ENCODE data around the gene WWOX. TPM values are rescaled to one million over a fixed set of nuclear protein-coding genes. Genes with fewer than 3 reads are reported as not detected.
"Not testable (repeated sequence)": the region's sequence is repeated elsewhere in the genome, so short reads cannot be mapped to it uniquely, and the experiment has no call there.

The WWOX gene
- total and polyA plus RNA-seq, 2 of the 13 experiments (the other 11 are each of a cell fraction or from before 2014, with no cell fraction given), result 9.1 to 37.4 TPM

GRCh38 chr16:78513838-78514237, 414.4 kb downstream of the WWOX start:
- FAIRE-seq (no peak), DNase-seq (ENCODE audit: low spot score) (no peak), ATAC-seq (no peak)
- H3K4me3 ChIP-seq (replicated peaks in 1 of 3; ENCODE audit: insufficient read depth in 1 of 3, low read depth in 2 of 3, low read length in 3 of 3), result no peak overlapping the region
- H2AFZ ChIP-seq (ENCODE audit: low read length), result no peak overlapping the region
- no peaks in the 10 kb centered on the region for H3K9me3 ChIP-seq (ENCODE audit: low read length)
- TF ChIP-seq CEBPB (IDR thresholded peaks at IDR 0.05; ENCODE audit: borderline replicate concordance, low read depth, low read length), result peak; percentile 76
- TF ChIP-seq ZNF598 (CRISPR knock-in tag; IDR thresholded peaks at IDR 0.05; ENCODE audit: borderline replicate concordance), result no peak
- H3K4me2 ChIP-seq (ENCODE audit: low read depth, low read length), result no peak overlapping the region
- intact Hi-C loops (cut with micrococcal nuclease; ENCODE audit: unreplicated experiment), result no loop called here
- H3K9ac ChIP-seq (ENCODE audit: insufficient read depth, low read depth, low read length), result no peak overlapping the region
- in situ Hi-C loops (cut with HindIII; ENCODE audit: extremely low pct_ligation_motif_present, low pct_unique_long_range_greater_than_20kb), result loop anchor here (25.0 kb wide), 1 partner anchor 1098 kb away; the partner anchor contains the start of gene MAF
- ChIA-PET CTCF (ENCODE audit: low intra/inter-chr PET ratio, low total read pairs) (no interaction called here), POLR2A (interaction anchor here (1.7 kb wide), 1 partner anchor 8 kb away, joined by 8 read pairs; no protein-coding TSS in a partner anchor)
- no peaks in the 10 kb centered on the region for H3K27me3 ChIP-seq (ENCODE audit: control insufficient read depth in 1 of 2, insufficient read depth in 2 of 2, low read length in 2 of 2)
- H3K36me3 ChIP-seq (replicated peaks in 1 of 2; ENCODE audit: control insufficient read depth in 1 of 2, insufficient read depth in 2 of 2, low read length in 2 of 2), result no peaks in the 10 kb centered on the region
- no TSS peak for BruUV-seq (replicated peaks)
- no peak overlapping the region for H3K27ac ChIP-seq (ENCODE audit: extremely low read length, insufficient read depth, low read length)
- peaks cover 6% of the 10 kb centered on the region; the same call in 1 of the 2 replicates for H3K4me1 ChIP-seq (ENCODE audit: insufficient read depth, low read length)
- H4K20me1 ChIP-seq (ENCODE audit: insufficient read depth, low read length), result no peaks in the 10 kb centered on the region
- H3K79me2 ChIP-seq (ENCODE audit: insufficient read depth, low read length), result no peaks in the 10 kb centered on the region
- 66% methylated on average over 3 of the region's 3 CpGs for WGBS (ENCODE audit: low lambda C conversion rate)

- H3K9ac ChIP-seq (ENCODE audit: insufficient read depth, low read depth, low read length); H3K36me3 ChIP-seq (replicated peaks in 1 of 2; ENCODE audit: control insufficient read depth in 1 of 2, insufficient read depth in 2 of 2, low read length in 2 of 2); H4K20me1 ChIP-seq (ENCODE audit: insufficient read depth, low read length); H3K9me3 ChIP-seq (ENCODE audit: low read length); H3K27me3 ChIP-seq (ENCODE audit: control insufficient read depth in 1 of 2, insufficient read depth in 2 of 2, low read length in 2 of 2); H3K4me2 ChIP-seq (ENCODE audit: low read depth, low read length); H3K79me2 ChIP-seq (ENCODE audit: insufficient read depth, low read length); intact Hi-C loops (cut with micrococcal nuclease; ENCODE audit: unreplicated experiment); H3K27ac ChIP-seq (ENCODE audit: extremely low read length, insufficient read depth, low read length); BruUV-seq (replicated peaks); H2AFZ ChIP-seq (ENCODE audit: low read length); H3K4me1 ChIP-seq (ENCODE audit: insufficient read depth, low read length); CTCF ChIA-PET (ENCODE audit: low intra/inter-chr PET ratio, low total read pairs); ATAC-seq; FAIRE-seq; H3K4me3 ChIP-seq (replicated peaks in 1 of 3; ENCODE audit: insufficient read depth in 1 of 3, low read depth in 2 of 3, low read length in 3 of 3); DNase-seq (ENCODE audit: low spot score): not testable (repeated sequence)
- POLR2A ChIA-PET, result interaction anchor here (1.7 kb wide), 1 partner anchor 9 kb away, joined by 8 read pairs; no protein-coding TSS in a partner anchor
- in situ Hi-C loops (cut with HindIII; ENCODE audit: extremely low pct_ligation_motif_present, low pct_unique_long_range_greater_than_20kb), result loop anchor here (25.0 kb wide), 1 partner anchor 1097 kb away; the partner anchor contains the start of gene MAF
- 89% methylated on average over 9 of the region's 9 CpGs for WGBS (ENCODE audit: low lambda C conversion rate)
Observed at GRCh38 chr16:78514888-78515287, 415.4 kb downstream of the WWOX start.
